PC-3 (cell line): ENCODE measurements around the gene TFIP11.

Source experiments
- CTCF ChIP-seq: fragments of 300-600 bp; sonication (generic); conservative IDR thresholded peaks from 2 replicates; pipeline ENCODE4 v1.5.1; 2017; ENCODE audit warnings: antibody characterized with exemption, low read depth, mild to moderate bottlenecking, low read length
- EZH2phosphoT487 ChIP-seq: fragments of 300-600 bp; sonication (generic); IDR thresholded peaks from 2 replicates; pipeline ENCODE4 v1.6.1; 2018; ENCODE audit warnings: mild to moderate bottlenecking, antibody characterized with exemption, low read length, borderline replicate concordance

DNA sequence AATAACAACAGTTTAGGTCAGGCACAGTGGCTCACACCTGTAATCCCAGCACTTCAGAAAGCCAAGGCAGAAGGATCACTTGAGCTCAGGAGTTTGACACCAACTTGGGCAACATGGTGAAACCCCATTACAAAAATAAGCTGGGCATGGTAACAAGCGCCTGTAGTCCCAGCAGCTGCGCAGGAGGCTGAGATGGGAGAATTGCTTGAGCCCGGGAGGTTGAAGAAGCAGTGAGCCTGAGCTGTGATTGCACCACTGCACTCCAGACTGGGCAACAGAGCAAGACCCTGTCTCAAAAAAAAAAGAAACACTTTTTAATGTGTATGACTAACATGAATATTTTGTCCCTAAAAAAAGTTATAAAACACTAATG, 24.5 kb upstream of the TFIP11 start:
- no peak for TF ChIP-seq CTCF
- TF ChIP-seq EZH2phosphoT487, result no peak
